Measurements from ENCODE around the gene ACVR1. TPM values are rescaled to one million over a fixed set of nuclear protein-coding genes. Genes with fewer than 3 reads are reported as not detected.

The ACVR1 gene
- total and polyA plus RNA-seq, 2 donors (not counting 1 experiment from before 2014, with no cell fraction given) = 42.9 to 72.1 TPM

DNA sequence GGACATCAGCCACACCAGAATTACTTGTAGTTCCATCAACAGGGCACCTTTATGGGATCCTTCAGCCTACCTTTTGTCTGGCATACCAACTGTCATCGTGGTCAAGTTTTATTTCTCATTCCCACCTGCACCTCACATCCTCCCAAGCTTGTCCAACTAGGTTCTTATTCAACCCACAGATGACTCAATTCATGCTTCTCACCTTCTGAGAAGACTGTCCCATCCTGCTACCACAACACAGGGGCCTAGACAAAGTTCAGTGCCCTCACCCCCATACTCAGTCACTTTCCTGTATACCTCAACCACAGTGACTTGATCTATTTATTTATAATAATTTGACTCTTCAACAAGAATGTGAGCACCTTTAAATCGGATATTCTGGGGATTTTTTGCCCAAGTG is 133.1 kb downstream of the ACVR1 start:
- H3K36me3 ChIP-seq (ENCODE audit: control insufficient read depth, insufficient read depth, low read length) = peaks cover 2% of the 10 kb centered on the region
- TF ChIP-seq EZH2 (IDR thresholded peaks at IDR 0.05; ENCODE audit: low read length, missing control alignments) = no peak
- TF ChIP-seq, protein P1, sequence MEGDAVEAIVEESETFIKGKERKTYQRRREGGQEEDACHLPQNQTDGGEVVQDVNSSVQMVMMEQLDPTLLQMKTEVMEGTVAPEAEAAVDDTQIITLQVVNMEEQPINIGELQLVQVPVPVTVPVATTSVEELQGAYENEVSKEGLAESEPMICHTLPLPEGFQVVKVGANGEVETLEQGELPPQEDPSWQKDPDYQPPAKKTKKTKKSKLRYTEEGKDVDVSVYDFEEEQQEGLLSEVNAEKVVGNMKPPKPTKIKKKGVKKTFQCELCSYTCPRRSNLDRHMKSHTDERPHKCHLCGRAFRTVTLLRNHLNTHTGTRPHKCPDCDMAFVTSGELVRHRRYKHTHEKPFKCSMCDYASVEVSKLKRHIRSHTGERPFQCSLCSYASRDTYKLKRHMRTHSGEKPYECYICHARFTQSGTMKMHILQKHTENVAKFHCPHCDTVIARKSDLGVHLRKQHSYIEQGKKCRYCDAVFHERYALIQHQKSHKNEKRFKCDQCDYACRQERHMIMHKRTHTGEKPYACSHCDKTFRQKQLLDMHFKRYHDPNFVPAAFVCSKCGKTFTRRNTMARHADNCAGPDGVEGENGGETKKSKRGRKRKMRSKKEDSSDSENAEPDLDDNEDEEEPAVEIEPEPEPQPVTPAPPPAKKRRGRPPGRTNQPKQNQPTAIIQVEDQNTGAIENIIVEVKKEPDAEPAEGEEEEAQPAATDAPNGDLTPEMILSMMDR (conservative IDR thresholded peaks at IDR 0.05 in 1 of 2, IDR thresholded peaks at IDR 0.05 in 1 of 2; ENCODE audit: low read depth in 1 of 2, low read length in 2 of 2) = no peak
- no peak overlapping the region for H3K27ac ChIP-seq (ENCODE audit: insufficient read depth, low read length)
- H3K4me3 ChIP-seq (replicated peaks in 1 of 4; ENCODE audit: control extremely low read depth in 1 of 4, insufficient read depth in 1 of 4, low read depth in 3 of 4, low read length in 4 of 4) = no peak overlapping the region
- no peaks in the 10 kb centered on the region for H4K20me1 ChIP-seq (ENCODE audit: control insufficient read depth, extremely low read depth, insufficient read depth, low read length)
- no peak overlapping the region for H3K4me2 ChIP-seq (ENCODE audit: extremely low read depth, insufficient read depth, low read length)
- H3K79me2 ChIP-seq (ENCODE audit: control insufficient read depth, insufficient read depth, low read length) = no peaks in the 10 kb centered on the region
- no peak overlapping the region for H3K9ac ChIP-seq (ENCODE audit: insufficient read depth, low read length)
- no peaks in the 10 kb centered on the region for H3K27me3 ChIP-seq (ENCODE audit: control insufficient read depth, insufficient read depth, low read length)
- H2AFZ ChIP-seq (ENCODE audit: low read length) = no peak overlapping the region
- peaks cover 8% of the 10 kb centered on the region for H3K4me1 ChIP-seq (ENCODE audit: control insufficient read depth, extremely low read depth, insufficient read depth, low read length)
- no peaks in the 10 kb centered on the region for H3K9me3 ChIP-seq (ENCODE audit: control insufficient read depth, insufficient read depth, low read depth, low read length)
- DNase-seq (ENCODE audit: low read depth in 2 of 2) = no peak

DNA sequence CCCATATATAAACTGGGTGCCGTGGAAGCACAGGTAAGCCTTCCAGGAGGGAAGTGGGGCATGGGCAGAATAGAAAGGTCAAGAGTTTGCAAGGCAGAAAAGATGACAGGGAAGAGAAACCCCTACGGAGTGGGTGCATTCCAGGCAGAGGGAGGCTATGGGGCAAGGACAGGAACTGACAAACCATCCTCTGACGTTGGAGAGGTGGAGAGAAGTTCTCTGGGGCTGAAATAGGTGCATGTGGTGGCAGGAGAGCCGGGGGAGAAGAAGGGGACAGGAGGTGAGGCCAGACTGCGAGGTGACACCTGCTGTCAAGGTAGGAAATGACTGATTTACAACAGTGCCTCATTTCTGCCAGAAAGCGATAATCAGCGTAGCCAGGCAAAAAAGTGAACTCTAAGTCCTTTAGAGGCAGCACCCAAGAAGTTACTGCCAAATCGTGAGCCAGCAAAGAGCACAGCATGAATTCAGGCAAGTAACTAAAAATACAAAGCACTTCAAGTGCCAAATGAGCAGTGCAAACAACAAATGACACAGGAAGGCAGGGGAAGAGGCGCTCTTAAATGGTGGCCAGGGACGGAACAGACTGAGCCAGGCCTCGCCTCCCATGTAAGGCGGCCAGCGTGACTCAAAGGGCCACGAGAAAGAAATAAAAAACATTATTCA is 134.2 kb downstream of the ACVR1 start:
- Histone ChIP-seq H3K36me3 (ENCODE audit: control insufficient read depth, insufficient read depth, low read length) (peaks cover 6% of the 10 kb centered on the region), H3K4me1 (ENCODE audit: control insufficient read depth, extremely low read depth, insufficient read depth, low read length) (peaks cover 6% of the 10 kb centered on the region), H3K27me3 (ENCODE audit: control insufficient read depth, insufficient read depth, low read length) (no peaks in the 10 kb centered on the region), H3K4me3 (replicated peaks in 1 of 4; ENCODE audit: control extremely low read depth in 1 of 4, insufficient read depth in 1 of 4, low read depth in 3 of 4, low read length in 4 of 4) (no peak overlapping the region), H4K20me1 (ENCODE audit: control insufficient read depth, extremely low read depth, insufficient read depth, low read length) (no peaks in the 10 kb centered on the region), H3K79me2 (ENCODE audit: control insufficient read depth, insufficient read depth, low read length) (no peaks in the 10 kb centered on the region), H3K4me2 (ENCODE audit: extremely low read depth, insufficient read depth, low read length) (no peak overlapping the region), H3K27ac (ENCODE audit: insufficient read depth, low read length) (no peak overlapping the region), H3K9me3 (ENCODE audit: control insufficient read depth, insufficient read depth, low read depth, low read length) (no peaks in the 10 kb centered on the region), H2AFZ (ENCODE audit: low read length) (no peak overlapping the region), H3K9ac (ENCODE audit: insufficient read depth, low read length) (no peak overlapping the region)
- DNase-seq (ENCODE audit: low read depth in 2 of 2) = no peak
- TF ChIP-seq EZH2 (IDR thresholded peaks at IDR 0.05; ENCODE audit: low read length, missing control alignments) = no peak
- TF ChIP-seq, protein P1 (conservative IDR thresholded peaks at IDR 0.05 in 1 of 2, IDR thresholded peaks at IDR 0.05 in 1 of 2; ENCODE audit: low read depth in 1 of 2, low read length in 2 of 2) = no peak

DNA sequence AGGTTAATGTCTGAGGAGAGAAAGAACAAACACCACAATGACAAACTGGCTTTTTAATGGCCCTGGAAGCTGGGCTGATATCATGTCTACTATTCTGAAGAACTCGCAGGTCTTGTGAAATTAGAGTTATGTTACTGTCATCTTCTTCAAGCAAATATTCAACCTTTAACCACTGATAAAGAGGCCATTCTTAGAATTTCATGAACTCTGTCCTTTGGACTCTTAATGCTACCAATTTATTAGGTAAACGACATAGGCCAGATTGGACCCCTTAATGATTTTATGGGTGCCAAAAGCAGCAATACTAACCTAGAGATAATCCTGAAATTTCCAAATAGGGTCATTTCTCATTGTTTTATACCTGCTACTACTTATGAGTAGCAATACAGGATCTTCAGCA is 138.5 kb downstream of the ACVR1 start:
- Histone ChIP-seq H3K36me3 (ENCODE audit: control insufficient read depth, insufficient read depth, low read length) (peaks cover 6% of the 10 kb centered on the region), H3K27me3 (ENCODE audit: control insufficient read depth, insufficient read depth, low read length) (no peaks in the 10 kb centered on the region), H3K79me2 (ENCODE audit: control insufficient read depth, insufficient read depth, low read length) (no peaks in the 10 kb centered on the region), H2AFZ (ENCODE audit: low read length) (no peak overlapping the region), H3K4me1 (ENCODE audit: control insufficient read depth, extremely low read depth, insufficient read depth, low read length) (no peaks in the 10 kb centered on the region), H3K27ac (ENCODE audit: insufficient read depth, low read length) (no peak overlapping the region), H4K20me1 (ENCODE audit: control insufficient read depth, extremely low read depth, insufficient read depth, low read length) (no peaks in the 10 kb centered on the region), H3K4me3 (replicated peaks in 1 of 4; ENCODE audit: control extremely low read depth in 1 of 4, insufficient read depth in 1 of 4, low read depth in 3 of 4, low read length in 4 of 4) (no peak overlapping the region), H3K9me3 (ENCODE audit: control insufficient read depth, insufficient read depth, low read depth, low read length) (no peaks in the 10 kb centered on the region), H3K9ac (ENCODE audit: insufficient read depth, low read length) (no peak overlapping the region), H3K4me2 (ENCODE audit: extremely low read depth, insufficient read depth, low read length) (no peak overlapping the region)
- no peak for DNase-seq (ENCODE audit: low read depth in 2 of 2)
- TF ChIP-seq, protein P1 (conservative IDR thresholded peaks at IDR 0.05 in 1 of 2, IDR thresholded peaks at IDR 0.05 in 1 of 2; ENCODE audit: low read depth in 1 of 2, low read length in 2 of 2) = no peak
- TF ChIP-seq EZH2 (IDR thresholded peaks at IDR 0.05; ENCODE audit: low read length, missing control alignments) = no peak
